Activated CD4-positive, CD25-positive, alpha-beta regulatory T cell (primary cell): ENCODE data around the gene CDH23.
"Not testable (repeated sequence)": the region's sequence is repeated elsewhere in the genome, so short reads cannot be mapped to it uniquely, and the experiment has no call there.

Experiments used
- DNase-seq, 4 experiments: peaks; one replicate each; lab custom pipeline; 2025; lab: John Stamatoyannopoulos, UW

The CDH23 gene

DNA sequence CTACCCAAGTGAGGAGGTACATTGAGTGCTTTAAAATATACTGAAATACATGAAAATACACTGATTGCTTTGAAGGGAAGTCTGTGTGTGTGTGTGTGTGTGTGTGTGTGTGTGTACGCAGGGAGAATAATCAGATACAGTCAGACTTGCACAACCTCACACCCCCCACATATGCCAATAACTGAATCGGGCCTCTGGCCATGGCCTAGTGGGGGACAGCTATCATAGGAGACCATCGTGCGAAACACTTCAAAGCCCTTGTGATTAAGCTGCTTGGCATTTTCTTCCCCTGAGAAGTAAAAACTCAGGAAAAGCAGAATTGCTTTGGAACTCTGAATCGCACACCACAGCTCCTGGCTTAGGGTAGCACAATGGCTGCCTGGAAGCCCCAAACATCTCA is 187.7 kb downstream of the CDH23 start:
- DNase-seq: no peak

DNA sequence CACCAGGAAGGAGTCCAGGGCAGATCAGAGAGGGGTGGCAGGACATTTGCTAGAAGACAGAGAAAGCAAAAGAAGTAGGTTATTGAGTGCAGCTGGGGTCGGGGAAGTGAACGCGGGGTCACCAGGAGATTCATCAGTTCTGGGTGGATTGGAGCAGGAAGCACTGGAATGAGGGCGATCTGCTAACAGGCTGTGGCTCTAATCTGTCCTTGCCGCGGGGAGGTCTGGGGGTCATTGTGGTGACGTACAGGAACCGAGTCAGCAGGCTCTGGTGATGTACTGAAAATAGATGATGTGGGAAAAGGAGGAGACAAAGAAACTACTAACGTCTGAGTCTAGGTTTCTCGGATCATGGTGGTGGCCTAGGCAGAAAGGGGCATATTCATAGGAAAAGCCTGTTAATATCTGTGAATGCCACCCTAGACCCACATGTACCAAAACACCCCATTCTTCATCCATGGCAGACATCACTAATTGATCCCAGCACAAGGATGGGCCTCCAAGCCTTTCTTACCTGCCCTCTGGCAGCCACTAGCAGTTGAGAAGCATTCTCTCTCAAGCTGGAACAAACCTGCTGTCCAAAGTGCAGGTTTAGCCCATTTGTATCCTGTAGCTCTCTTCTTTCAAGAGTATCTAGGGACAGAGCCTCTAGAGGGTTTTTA is 188.3 kb downstream of the CDH23 start:
- no peak for DNase-seq

DNA sequence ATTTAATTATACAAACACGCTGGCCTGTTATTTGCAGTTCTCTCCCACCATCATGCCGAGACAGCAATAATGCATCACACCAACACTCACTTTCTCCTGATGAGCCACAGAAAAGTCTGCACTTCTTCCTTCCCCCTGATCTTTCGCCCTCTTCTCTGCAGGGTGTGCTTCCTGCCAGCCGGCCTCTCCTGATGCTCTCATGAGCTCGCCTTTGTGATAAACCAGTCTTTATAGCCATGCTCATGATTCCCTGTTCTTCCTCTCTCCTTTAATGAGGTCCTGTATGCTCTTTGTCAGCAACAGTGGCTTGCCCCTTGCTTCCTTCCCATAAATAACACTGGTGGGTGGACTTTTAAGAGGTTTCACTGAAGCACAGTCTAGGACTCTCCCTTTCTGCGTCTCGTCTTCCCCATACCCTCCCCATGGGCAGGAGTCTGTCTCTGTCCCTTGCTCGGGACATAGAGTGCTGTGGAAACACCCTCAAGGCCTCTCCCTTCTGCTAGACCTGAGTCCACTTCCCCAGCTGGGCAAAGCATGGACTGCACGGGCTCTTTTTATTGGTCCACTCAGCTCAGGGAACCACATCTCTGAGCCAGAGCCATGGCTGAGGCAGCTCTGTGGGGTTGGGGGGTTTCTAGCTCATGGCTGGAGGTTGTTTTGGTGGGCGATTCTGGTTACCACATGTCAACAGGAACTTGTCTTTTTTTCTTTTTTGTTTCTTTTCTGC is 189.0 kb downstream of the CDH23 start:
- DNase-seq: no peak

DNA sequence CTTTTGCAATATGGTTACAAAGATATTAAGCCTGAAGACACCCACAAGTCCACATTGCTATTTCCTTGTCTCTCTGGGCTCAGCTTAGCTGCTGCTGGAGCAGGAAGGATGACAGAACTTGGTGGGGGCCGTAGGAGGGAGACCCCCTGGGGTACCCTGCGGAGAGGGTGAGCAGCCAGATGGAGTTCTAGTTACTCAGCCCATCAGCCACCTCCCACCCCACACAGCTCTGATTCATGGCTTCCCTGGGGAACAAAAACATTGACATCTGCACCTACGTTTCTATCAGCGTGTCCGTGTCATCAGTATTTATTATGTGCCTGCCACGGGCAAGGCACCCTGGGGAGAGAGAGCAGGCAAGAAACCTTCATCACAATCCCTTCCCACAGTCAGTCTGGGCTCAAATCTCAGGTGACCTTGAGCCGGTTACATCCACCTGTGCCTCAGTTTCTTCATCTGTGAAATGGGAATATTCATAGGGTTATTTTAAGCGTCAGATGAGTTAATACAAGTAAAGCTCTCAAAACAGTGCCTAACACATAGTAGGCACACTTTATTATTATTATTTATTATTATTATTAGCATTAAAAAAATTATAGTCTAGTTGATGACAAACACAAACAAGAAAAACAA is 191.3 kb downstream of the CDH23 start:
- DNase-seq: no peak

DNA sequence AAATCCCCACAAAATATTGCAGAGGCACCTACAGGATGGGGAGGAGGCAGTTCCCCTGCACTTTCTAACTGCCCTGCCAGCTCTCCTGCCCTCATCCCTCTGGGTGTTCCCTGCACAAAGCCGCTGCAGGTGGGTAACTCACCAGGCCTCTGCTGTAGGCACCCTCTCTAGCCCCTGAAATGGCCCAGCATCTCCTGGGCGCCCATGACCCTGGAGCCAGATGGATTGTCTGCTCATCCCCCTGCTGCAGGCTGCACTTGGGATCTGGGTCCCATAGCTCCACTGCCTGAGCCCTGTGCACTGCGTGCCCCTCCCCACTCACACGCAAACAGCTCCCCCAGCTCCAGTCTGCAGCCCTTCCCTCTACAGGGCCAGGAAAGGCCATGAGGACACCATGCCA is 192.0 kb downstream of the CDH23 start:
- DNase-seq: no peak

DNA sequence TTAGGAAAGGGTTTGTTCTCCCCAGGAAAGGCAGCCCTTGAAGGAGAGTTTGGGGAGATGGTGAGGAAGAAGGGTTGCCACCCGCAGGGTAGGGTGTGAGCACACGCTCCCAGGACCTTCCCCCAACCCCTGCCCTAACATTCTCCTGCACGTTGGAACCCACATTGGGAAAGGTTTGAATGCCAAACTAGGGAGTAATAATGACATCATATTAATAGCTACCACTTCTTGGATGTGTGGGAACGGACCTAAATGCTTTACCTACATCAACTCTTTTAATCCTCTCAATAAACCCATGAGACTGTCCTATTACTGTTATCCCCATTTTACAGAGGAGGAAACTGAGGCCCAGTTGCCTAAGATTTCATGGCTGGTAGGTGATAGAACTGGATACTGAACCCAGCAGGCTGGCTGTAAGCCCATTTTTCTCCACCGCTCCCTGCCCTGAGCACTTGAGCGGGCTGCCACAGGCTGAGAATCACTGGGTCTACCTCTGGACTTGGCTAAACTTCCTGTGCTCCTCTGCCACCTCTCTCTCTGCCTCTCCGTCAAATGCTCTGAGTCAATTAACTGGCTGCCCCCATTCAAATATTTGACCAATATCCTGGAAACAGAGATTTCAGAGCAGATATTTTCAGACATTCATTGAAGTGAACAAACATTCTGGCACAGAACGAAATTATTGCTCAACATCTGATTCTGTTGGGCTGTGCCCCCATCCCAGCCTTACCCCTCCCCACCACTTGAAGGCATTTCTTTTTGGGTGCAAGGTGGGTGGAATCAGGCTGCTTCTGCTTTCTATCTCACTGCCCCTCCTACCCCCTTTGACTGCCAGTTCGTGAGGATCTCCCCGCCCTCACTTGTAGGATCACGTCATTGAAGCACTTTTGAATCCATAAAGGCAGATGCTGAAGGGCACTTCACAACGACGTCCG is 193.2 kb downstream of the CDH23 start:
- DNase-seq: no peak

DNA sequence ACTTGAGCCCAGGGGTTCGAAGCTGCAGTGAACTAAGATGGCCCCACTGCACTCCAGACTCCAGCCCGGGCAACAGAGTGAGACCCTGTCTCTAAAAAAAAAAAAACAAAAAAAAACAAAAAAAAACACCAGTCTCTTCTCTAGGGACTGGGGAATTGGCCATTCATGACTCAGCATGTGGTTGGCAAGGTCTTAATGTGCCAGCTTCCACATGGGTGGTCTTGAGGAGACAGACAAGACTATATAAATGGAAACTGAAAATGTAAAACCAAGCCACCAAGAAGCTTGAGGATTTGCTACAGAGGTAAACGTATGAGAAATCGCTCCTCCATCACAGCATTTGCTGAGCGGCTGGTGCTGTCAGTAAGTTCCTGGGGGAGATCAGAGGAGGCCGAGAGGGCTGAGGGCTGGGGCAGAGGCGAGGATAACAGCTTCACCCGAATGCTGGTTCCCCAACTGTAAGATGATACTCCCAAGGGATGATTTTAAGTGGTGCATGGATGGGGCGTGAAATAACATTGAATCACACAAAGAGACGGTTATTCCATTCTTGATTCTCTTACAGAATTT is 194.1 kb downstream of the CDH23 start:
- DNase-seq: no peak

DNA sequence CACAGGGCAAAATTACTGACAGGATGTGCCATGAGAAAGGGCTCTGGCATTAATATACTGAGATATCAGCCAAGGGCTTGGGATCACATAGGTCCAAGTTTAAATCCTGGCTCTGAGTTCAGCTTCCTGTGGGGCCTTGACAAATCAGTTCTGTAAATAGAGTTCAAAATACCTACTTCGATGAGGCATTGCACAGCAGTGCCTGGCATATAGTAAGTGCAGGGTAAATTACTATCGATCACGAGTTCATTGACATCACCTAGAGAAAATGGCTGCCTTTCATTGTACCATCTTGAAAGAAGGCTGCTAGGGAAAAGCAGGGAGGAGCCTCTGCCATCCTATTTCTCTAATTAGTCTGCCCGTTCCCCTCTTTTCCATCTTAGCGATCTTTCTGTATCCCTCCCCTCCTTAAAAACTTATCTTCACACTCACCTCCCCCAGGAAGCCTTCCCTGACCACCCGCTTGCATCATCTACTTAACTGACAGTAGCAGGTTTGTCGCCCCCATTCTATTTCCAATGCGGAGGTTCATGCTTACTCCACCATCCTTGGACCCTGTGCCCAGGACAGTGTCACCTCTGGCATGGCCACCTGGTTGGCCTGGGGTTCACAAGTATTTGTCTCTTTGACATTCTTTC is 198.3 kb downstream of the CDH23 start:
- no peak for DNase-seq

DNA sequence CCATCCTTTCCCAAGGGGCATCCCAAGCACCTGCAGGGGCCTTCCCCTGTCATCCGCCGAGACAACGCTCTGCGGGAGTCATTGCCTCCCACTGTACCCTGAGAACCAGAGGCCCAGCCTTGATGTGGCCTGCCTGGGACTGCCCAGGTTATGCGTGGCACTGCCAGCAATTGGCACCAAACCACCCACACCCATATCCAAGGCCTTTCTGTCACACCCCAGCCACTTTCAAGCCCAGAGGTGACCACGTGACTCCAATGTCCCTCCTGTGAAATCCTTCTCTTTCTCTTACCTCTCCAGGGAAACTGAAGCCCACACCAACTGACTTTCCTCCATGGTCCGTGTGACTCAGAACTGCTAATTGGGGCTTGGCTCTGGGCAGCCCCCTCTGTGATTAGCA is 198.9 kb downstream of the CDH23 start:
- no peak for DNase-seq

DNA sequence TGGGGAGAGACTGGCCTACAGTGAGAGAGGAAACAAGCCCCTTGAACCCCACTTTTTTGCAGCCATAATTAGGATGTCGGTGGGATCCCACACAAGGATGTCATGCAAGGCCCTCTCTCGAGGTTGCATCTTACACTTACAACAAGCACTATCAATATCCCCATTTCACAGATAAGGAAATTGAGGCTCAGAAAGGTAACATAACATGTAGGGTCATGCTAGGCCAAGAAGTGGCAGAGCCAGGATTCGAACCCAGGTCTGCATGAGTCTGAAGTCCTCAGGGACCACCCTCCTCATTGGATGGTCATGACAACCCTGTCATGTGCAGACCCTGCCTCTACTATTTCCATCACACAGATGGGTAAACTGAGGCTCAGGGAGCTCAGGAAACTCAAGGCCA is 199.4 kb downstream of the CDH23 start:
- DNase-seq: no peak

DNA sequence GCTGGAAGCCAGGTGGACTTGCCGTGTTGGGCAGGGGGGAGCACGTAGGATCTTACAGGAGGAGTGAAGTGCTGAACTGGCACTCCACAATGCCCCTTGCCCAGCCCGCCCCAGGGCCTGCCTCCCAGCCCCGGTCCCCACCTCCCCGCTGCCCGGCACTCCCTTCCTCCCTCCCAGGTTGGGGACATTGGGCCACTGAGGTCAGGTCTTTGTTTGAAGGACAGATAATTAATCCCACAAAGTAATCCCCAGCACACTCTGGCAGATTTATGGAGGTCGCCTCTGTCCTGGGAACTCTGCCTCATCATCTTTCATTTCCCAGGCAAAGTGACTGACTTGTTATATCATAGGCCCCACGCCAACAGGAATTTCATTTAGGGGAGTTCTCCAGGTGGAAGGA is 200.0 kb downstream of the CDH23 start:
- no peak for DNase-seq

DNA sequence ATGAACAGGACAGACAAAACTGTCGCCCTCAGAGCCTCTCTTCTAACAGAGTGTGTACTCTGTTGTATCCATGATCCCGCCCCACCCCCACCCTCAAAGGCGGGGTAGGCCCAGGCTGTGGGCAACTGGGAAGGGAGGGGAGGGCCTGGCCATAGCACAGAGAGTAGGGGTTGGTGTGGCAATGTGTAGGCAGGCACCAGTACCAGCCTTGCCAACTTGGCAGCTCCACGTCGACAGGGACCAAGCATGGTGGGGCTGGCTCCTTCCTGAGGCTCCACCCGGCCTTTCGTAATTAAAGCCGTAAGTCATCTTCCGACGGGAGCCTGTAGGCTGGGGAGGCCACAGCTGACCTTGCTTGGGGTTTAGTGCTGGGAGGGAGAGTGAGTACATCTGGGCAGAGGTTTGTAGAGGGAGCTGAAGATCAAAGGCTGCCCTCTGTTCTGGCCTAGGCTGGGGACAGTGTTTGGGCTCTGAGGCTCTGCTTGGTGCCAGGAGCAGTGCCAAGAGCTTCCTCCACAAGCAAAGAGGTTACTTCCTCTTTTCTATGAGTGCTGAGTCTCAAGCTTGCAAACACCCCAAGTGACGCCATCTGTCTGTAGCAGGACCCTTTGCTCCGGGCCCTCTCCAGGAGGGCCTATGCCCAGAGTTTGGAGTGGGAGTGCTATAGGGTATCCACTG is 201.2 kb downstream of the CDH23 start:
- DNase-seq: no peak

DNA sequence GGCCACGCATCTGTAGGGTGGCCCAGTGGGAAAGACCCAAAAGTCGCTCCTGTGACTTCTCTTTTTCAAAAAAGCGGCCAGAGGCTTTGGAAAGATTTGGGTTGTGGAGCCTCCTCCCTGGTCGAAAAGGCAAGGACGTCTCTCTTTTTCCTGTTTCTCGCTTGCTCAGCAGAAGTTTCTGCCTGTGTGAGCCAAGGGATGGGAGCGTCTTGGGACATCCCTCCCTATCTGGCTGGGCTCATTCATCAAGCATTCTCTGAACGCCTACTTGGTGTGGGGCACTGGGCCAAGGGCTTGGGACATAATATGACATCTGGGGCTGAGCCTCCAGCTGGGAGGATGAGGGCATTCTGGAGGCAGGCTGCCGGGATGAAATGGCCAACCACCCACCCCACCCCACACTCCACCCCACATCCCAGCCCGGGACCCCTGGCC is 201.9 kb downstream of the CDH23 start:
- no peak for DNase-seq

DNA sequence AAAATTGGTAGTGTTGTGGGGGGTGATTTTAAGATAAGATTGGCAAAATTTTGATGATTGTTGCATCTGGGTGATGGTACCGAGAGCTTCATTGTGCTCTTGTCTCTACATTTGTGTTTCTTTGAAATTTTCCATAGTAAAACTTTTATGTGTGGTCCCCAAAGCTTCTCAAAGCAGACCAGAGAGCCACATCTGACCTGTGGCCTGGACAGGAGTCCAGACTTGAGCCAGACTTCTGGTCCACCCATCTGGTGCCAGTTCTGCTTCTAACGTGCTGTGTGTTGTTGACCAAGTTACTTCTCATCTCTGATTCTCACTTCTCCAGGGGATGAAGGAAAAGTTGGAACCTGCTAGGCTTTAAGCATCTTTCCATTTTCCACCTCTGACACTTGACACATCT is 202.8 kb downstream of the CDH23 start:
- DNase-seq: no peak

DNA sequence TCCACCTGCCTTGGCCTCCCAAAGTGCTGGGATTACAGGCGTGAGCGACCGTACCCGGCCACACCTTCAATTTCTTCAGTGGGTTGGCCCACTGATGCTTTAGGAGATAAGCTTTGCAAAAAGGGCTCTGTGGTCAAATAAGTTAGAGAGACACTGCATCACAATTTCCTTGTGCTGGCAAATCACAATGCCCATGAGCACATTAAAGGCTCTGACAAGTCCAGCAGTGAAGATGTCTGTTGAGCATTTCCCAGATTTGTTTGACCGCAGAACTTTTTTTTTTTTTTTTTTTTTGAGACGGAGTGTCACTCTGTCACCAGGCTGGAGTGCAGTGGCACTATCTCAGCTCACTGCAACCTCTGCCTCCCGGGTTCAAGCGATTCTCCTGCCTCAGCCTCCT is 203.5 kb downstream of the CDH23 start:
- not testable (repeated sequence) for DNase-seq

DNA sequence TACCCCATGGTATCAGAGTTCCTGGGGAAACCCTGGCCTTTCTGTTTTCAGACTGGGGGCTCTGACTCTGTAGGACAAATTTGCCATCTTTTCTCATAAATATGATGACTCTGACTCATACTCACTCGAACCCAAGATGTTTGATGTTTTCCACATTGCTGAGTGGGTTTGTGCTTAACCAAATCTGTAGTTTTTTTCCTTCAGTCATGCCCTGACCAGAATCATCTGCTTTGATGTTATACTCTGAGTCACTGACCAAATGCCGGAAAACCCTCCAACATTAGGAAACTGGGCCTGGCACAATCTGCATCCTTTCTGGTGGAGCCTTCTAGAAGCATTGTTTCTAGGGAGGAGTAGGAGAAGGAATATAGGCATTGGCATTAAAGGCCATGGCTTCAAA is 204.1 kb downstream of the CDH23 start:
- DNase-seq: no peak

DNA sequence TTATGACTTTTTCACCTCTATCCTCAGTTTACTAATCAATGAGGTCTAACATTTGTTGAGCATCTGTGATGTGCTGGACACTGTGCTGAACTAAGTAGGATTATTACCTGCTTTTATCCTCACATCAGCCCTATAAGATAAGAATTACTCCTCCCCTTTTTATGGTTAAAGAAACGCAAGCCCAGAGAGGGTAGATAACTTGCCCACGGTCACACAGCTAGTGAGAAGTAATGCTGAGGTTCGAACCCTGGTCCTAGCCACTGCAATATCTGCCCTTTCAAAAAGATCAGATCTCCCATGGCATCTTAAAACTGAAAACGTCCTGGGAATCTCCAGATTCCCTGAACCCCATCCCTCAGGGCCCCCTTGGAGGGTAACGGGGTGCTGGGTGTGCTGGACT is 204.6 kb downstream of the CDH23 start:
- no peak for DNase-seq

DNA sequence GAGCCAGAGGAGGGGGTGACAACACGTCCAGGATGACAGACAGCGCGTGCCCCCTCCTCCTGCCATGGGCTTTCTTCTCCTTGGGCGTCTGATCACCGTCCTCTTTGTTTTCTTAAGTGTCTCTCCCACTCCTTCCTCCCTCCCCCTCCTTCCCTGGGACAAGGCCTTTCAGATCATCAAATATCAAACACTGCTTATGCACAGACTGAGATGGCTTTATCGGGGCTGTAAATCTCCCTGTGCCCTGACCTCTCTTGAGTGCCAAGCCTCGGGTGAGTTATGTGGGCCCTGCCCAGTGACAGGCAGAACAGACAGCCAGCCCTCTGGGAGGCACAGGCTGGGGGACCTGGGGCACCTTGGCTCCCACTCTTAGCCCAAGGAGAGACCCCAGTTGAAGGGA is 206.4 kb downstream of the CDH23 start:
- DNase-seq: no peak

DNA sequence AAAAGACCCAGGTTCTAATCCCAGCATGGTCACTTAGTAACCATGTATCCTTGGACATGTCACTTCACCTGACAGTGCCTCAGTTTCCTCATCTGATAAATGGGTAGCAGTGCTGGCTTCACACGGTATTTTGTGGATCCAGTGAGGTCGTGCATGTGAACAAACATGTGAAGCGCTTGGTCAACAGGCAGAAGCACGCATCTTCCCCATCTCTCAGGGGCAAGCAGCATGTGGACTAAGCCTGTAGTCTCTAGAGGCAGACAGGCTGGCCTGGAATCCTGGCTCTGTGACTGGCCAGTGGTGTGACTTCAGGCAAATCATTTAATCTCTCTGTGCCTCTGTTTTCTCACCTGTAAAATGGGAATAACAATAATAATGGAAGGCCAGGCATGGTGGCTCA is 207.0 kb downstream of the CDH23 start:
- DNase-seq: no peak

DNA sequence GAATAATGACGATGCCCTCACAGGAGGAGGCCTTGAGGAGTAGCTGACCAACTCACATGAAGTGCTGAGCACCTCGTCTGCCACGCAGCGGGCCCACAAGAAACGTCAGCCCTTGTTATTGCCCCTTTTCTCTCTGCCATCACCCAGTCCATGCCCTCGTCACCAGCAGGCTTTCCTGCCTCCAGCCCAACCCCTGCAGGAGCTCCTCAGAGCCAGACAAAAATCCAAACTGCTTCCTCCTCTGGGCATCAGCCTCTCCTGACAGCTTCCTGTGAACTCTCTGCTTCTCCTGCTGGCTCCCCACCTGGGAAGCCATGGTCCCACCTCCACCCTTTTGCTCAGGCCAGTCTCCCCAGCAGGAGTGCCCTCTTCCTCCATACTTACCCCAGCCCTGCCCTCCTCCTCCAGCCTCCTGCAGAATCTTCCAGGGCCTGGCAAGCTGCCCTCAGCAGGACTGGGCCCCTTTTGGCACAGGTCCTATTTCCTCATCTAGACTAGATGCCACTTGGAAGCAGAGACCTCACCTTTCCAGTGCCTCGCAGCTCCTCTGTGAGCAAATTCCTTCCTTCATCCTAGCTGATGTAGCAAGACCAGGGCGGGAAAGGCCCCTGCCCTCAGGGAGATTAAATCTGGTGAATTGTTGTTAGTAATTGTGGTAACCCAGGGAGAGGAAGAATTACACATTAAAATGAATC is 207.8 kb downstream of the CDH23 start:
- no peak for DNase-seq
